Measurements from ENCODE around the gene KLHL10.

Gene KLHL10

GRCh38 chr17:41803049-41804020, 34.3 kb upstream of the KLHL10 start:
- Histone ChIP-seq H3K4me3 (ENCODE audit: low read depth, low read length) (no peak overlapping the region), H3K4me1 (ENCODE audit: control insufficient read depth, insufficient read depth, low read length) (peaks cover 7% of the 10 kb centered on the region), H3K27me3 (ENCODE audit: control insufficient read depth, insufficient read depth, low read length) (no peaks in the 10 kb centered on the region), H3K9ac (ENCODE audit: low read depth, low read length) (no peak overlapping the region), H3K36me3 (ENCODE audit: control insufficient read depth, insufficient read depth, low read length) (peaks cover 4% of the 10 kb centered on the region), H3K9me3 (ENCODE audit: control insufficient read depth, insufficient read depth, low read length) (no peaks in the 10 kb centered on the region), H3K27ac (ENCODE audit: low read depth, low read length) (peak overlapping the region; percentile 10)

GRCh38 chr17:41806685-41807445, 30.8 kb upstream of the KLHL10 start:
- no peak overlapping the region for H3K4me3 ChIP-seq (ENCODE audit: low read depth, low read length)
- no peak overlapping the region for H3K27ac ChIP-seq (ENCODE audit: low read depth, low read length)
- peaks cover 4% of the 10 kb centered on the region; the same call in 1 of the 2 replicates for H3K4me1 ChIP-seq (ENCODE audit: control insufficient read depth, insufficient read depth, low read length)
- peaks cover 7% of the 10 kb centered on the region for H3K36me3 ChIP-seq (ENCODE audit: control insufficient read depth, insufficient read depth, low read length)
- no peaks in the 10 kb centered on the region for H3K9me3 ChIP-seq (ENCODE audit: control insufficient read depth, insufficient read depth, low read length)
- H3K27me3 ChIP-seq (ENCODE audit: control insufficient read depth, insufficient read depth, low read length) = peaks cover 6% of the 10 kb centered on the region
- no peak overlapping the region for H3K9ac ChIP-seq (ENCODE audit: low read depth, low read length)

GRCh38 chr17:41810659-41811548, 26.7 kb upstream of the KLHL10 start:
- Histone ChIP-seq H3K9me3 (ENCODE audit: control insufficient read depth, insufficient read depth, low read length) (no peaks in the 10 kb centered on the region), H3K36me3 (ENCODE audit: control insufficient read depth, insufficient read depth, low read length) (peaks cover 11% of the 10 kb centered on the region), H3K4me3 (ENCODE audit: low read depth, low read length) (peak overlapping the region; percentile 79), H3K27me3 (ENCODE audit: control insufficient read depth, insufficient read depth, low read length) (peaks cover 6% of the 10 kb centered on the region), H3K9ac (ENCODE audit: low read depth, low read length) (peak overlapping the region; percentile 2; the same call in 1 of the 2 replicates), H3K4me1 (ENCODE audit: control insufficient read depth, insufficient read depth, low read length) (peaks cover 15% of the 10 kb centered on the region), H3K27ac (ENCODE audit: low read depth, low read length) (no peak overlapping the region)

- Histone ChIP-seq H3K4me1 (ENCODE audit: control insufficient read depth, insufficient read depth, low read length) (peaks cover 15% of the 10 kb centered on the region), H3K27me3 (ENCODE audit: control insufficient read depth, insufficient read depth, low read length) (peaks cover 6% of the 10 kb centered on the region), H3K9me3 (ENCODE audit: control insufficient read depth, insufficient read depth, low read length) (no peaks in the 10 kb centered on the region), H3K9ac (ENCODE audit: low read depth, low read length) (peak within 1 kb of the TSS; percentile 43), H3K36me3 (ENCODE audit: control insufficient read depth, insufficient read depth, low read length) (peaks cover 7% of the 10 kb centered on the region; the same call in 1 of the 2 replicates), H3K4me3 (ENCODE audit: low read depth, low read length) (peak within 1 kb of the TSS; percentile 79), H3K27ac (ENCODE audit: low read depth, low read length) (peak within 1 kb of the TSS; percentile 88)
These were observed 25.9 kb upstream of the KLHL10 start, which contains the start of gene P3H4 for GRCh38 chr17:41811549-41812380. P3H4 (minus strand) TSS chr17:41811949; CDS start chr17:41811915, 34 bp downstream.

- H3K4me1 ChIP-seq (ENCODE audit: control insufficient read depth, insufficient read depth, low read length) = peaks cover 15% of the 10 kb centered on the region
These were observed 25.1 kb upstream of the KLHL10 start, which contains the start of gene FKBP10 for GRCh38 chr17:41812381-41813151. FKBP10 (plus strand) TSS chr17:41813004; CDS start chr17:41813035, 31 bp downstream.

GRCh38 chr17:41813152-41813680, 24.4 kb upstream of the KLHL10 start:
- Histone ChIP-seq H3K27ac (ENCODE audit: low read depth, low read length) (peak overlapping the region; percentile 88), H3K9me3 (ENCODE audit: control insufficient read depth, insufficient read depth, low read length) (no peaks in the 10 kb centered on the region), H3K9ac (ENCODE audit: low read depth, low read length) (peak overlapping the region; percentile 34), H3K4me1 (ENCODE audit: control insufficient read depth, insufficient read depth, low read length) (peaks cover 15% of the 10 kb centered on the region), H3K27me3 (ENCODE audit: control insufficient read depth, insufficient read depth, low read length) (peaks cover 6% of the 10 kb centered on the region), H3K4me3 (ENCODE audit: low read depth, low read length) (peak overlapping the region; percentile 79), H3K36me3 (ENCODE audit: control insufficient read depth, insufficient read depth, low read length) (peaks cover 10% of the 10 kb centered on the region)

More at GRCh38 chr17:41812381-41813151, 25.1 kb upstream of the KLHL10 start, which contains the start of gene FKBP10:
- Histone ChIP-seq H3K36me3 (ENCODE audit: control insufficient read depth, insufficient read depth, low read length) (peaks cover 7% of the 10 kb centered on the region), H3K9ac (ENCODE audit: low read depth, low read length) (peak within 1 kb of the TSS; percentile 43), H3K27ac (ENCODE audit: low read depth, low read length) (peak within 1 kb of the TSS; percentile 88), H3K27me3 (ENCODE audit: control insufficient read depth, insufficient read depth, low read length) (peaks cover 6% of the 10 kb centered on the region), H3K9me3 (ENCODE audit: control insufficient read depth, insufficient read depth, low read length) (no peaks in the 10 kb centered on the region), H3K4me3 (ENCODE audit: low read depth, low read length) (peak within 1 kb of the TSS; percentile 79)

GRCh38 chr17:41813699-41814124, 23.9 kb upstream of the KLHL10 start:
- Histone ChIP-seq H3K9ac (ENCODE audit: low read depth, low read length) (peak overlapping the region; percentile 34), H3K27ac (ENCODE audit: low read depth, low read length) (peak overlapping the region; percentile 88), H3K4me3 (ENCODE audit: low read depth, low read length) (peak overlapping the region; percentile 79), H3K4me1 (ENCODE audit: control insufficient read depth, insufficient read depth, low read length) (peaks cover 15% of the 10 kb centered on the region), H3K9me3 (ENCODE audit: control insufficient read depth, insufficient read depth, low read length) (no peaks in the 10 kb centered on the region), H3K36me3 (ENCODE audit: control insufficient read depth, insufficient read depth, low read length) (peaks cover 10% of the 10 kb centered on the region), H3K27me3 (ENCODE audit: control insufficient read depth, insufficient read depth, low read length) (peaks cover 6% of the 10 kb centered on the region)

- H3K9me3 ChIP-seq (ENCODE audit: control insufficient read depth, insufficient read depth, low read length) = no peaks in the 10 kb centered on the region
- H3K4me1 ChIP-seq (ENCODE audit: control insufficient read depth, insufficient read depth, low read length) = peaks cover 18% of the 10 kb centered on the region
- H3K4me3 ChIP-seq (ENCODE audit: low read depth, low read length) = peak overlapping the region; percentile 79
- peaks cover 13% of the 10 kb centered on the region for H3K36me3 ChIP-seq (ENCODE audit: control insufficient read depth, insufficient read depth, low read length)
- H3K27ac ChIP-seq (ENCODE audit: low read depth, low read length) = no peak overlapping the region
- peaks cover 6% of the 10 kb centered on the region for H3K27me3 ChIP-seq (ENCODE audit: control insufficient read depth, insufficient read depth, low read length)
- peak overlapping the region; percentile 34; the same call in 1 of the 2 replicates for H3K9ac ChIP-seq (ENCODE audit: low read depth, low read length)
These were observed 23.4 kb upstream of the KLHL10 start for GRCh38 chr17:41814195-41814594.
